GM23248 (cell line): ENCODE data around the gene SGPP2.

ENCODE experiments used
- EZH2 ChIP-seq: fragments of 200-600 bp; sonication (generic); IDR thresholded peaks from 2 replicates; pipeline ENCODE4 v1.6.1; 2018; ENCODE audit warnings: antibody characterized with exemption, mild to moderate bottlenecking; ENCODE audit not compliant: insufficient read depth, poor library complexity, severe bottlenecking
- EZH2phosphoT487 ChIP-seq: fragments of 200-600 bp; sonication (generic); IDR thresholded peaks from 2 replicates; pipeline ENCODE4 v1.6.1; 2018; ENCODE audit warnings: antibody characterized with exemption, moderate library complexity, mild to moderate bottlenecking, low read depth; ENCODE audit not compliant: insufficient read depth

GRCh38 chr2:222391743-222392285 is 32.5 kb upstream of the SGPP2 start:
- TF ChIP-seq EZH2 (no peak), EZH2phosphoT487 (no peak)
